GM12878 (cell line): ENCODE measurements around the gene GUCA2B.

ENCODE experiments used
- ATF3 ChIP-seq: IDR thresholded peaks from 2 replicates; pipeline ENCODE4 v1.6.1; 2011; ENCODE audit warnings: low read depth, mild to moderate bottlenecking, low read length, moderate library complexity, borderline replicate concordance; ENCODE audit errors: extremely low read depth
- CBX5 ChIP-seq: sonication (generic); IDR thresholded peaks from 2 replicates; pipeline ENCODE4 v1.6.1; 2016; ENCODE audit warnings: low read depth, moderate library complexity, mild to moderate bottlenecking, inconsistent platforms
- CTCF ChIP-seq, 3 experiments: IDR thresholded peaks in 2 of 3; conservative IDR thresholded peaks in 1 of 3; 2 replicates each; pipeline ENCODE4 v1.5.1; 2011; ENCODE audit warnings: low read depth in 3 of 3, low read length in 3 of 3, mild to moderate bottlenecking in 3 of 3, control low read depth in 2 of 3, moderate library complexity in 2 of 3, inconsistent platforms in 1 of 3, mixed read lengths in 1 of 3; ENCODE audit not compliant: control insufficient read depth in 2 of 3, insufficient read depth in 1 of 3; ENCODE audit errors: extremely low read depth in 1 of 3
- EGR1 ChIP-seq, 2 experiments: IDR thresholded peaks; 1 replicate in 1 of 2; 2 replicates in 1 of 2; pipeline ENCODE4 v1.6.1; 2011 to 2012; ENCODE audit warnings: low read depth in 2 of 2, low read length in 2 of 2, borderline replicate concordance in 1 of 2, mild to moderate bottlenecking in 1 of 2, moderate library complexity in 1 of 2
- EP300 ChIP-seq, 2 experiments: fragments of 150-350 bp in 1 of 2; IDR thresholded peaks; 2 replicates each; pipeline ENCODE4 v1.6.1; 2011 to 2012; ENCODE audit warnings: low read depth in 2 of 2, low read length in 2 of 2, borderline replicate concordance in 1 of 2, improper control_type of control experiment in 1 of 2, inconsistent platforms in 1 of 2; ENCODE audit not compliant: control insufficient read depth in 1 of 2
- HDAC2 ChIP-seq: fragments of 200-600 bp; sonication (generic); IDR thresholded peaks from 2 replicates; pipeline ENCODE4 v1.6.1; 2017
- MEF2A ChIP-seq: IDR thresholded peaks from 2 replicates; pipeline ENCODE4 v1.6.1; 2011; ENCODE audit warnings: low read depth, mild to moderate bottlenecking, low read length, moderate library complexity; ENCODE audit not compliant: insufficient read depth
- NR2C2 ChIP-seq: IDR thresholded peaks from 2 replicates; pipeline ENCODE4 v1.6.1; 2011; ENCODE audit warnings: borderline replicate concordance, low read depth; ENCODE audit not compliant: control insufficient read depth, insufficient read length
- POLR2A ChIP-seq: IDR thresholded peaks from 2 replicates; pipeline ENCODE4 v1.6.1; 2011; ENCODE audit warnings: low read depth, mild to moderate bottlenecking, low read length
- REST ChIP-seq: IDR thresholded peaks from 2 replicates; pipeline ENCODE4 v1.6.1; 2012; ENCODE audit warnings: mild to moderate bottlenecking, low read depth, low read length
- RFX5 ChIP-seq: IDR thresholded peaks from 2 replicates; pipeline ENCODE4 v1.6.1; 2011; ENCODE audit warnings: low read depth, low read length, improper control_type of control experiment
- SRF ChIP-seq, 2 experiments: IDR thresholded peaks; 2 replicates each; pipeline ENCODE4 v1.6.1; 2011; ENCODE audit warnings: low read depth in 2 of 2, low read length in 2 of 2, mild to moderate bottlenecking in 1 of 2, moderate library complexity in 1 of 2
- ZNF274 ChIP-seq: IDR thresholded peaks from one replicate; pipeline ENCODE4 v1.8.0; 2011; ENCODE audit not compliant: insufficient read length, insufficient read depth

GRCh38 chr1:42183957-42184268 is 30.7 kb downstream of the GUCA2B start:
- TF ChIP-seq MEF2A, result no peak
- no peak for TF ChIP-seq REST
- TF ChIP-seq EGR1 (IDR thresholded peaks at IDR 0.05; ENCODE audit: borderline replicate concordance in 1 of 2, low read depth in 2 of 2, low read length in 2 of 2), result no peak
- TF ChIP-seq NR2C2, result no peak
- TF ChIP-seq ATF3, result no peak
- no peak for TF ChIP-seq POLR2A
- no peak for TF ChIP-seq HDAC2
- TF ChIP-seq RFX5, result no peak
- TF ChIP-seq SRF (IDR thresholded peaks at IDR 0.05; ENCODE audit: low read depth in 2 of 2, low read length in 2 of 2), result no peak
- no peak for TF ChIP-seq ZNF274
- TF ChIP-seq CTCF (IDR thresholded peaks at IDR 0.05 in 2 of 3, conservative IDR thresholded peaks at IDR 0.05 in 1 of 3; ENCODE audit: control insufficient read depth in 2 of 3, extremely low read depth in 1 of 3, insufficient read depth in 1 of 3, low read depth in 3 of 3, low read length in 3 of 3), result no peak
- no peak for TF ChIP-seq EP300 (IDR thresholded peaks at IDR 0.05; ENCODE audit: borderline replicate concordance in 1 of 2, control insufficient read depth in 1 of 2, low read depth in 2 of 2, low read length in 2 of 2)
- TF ChIP-seq CBX5, result no peak
